Thyroid gland (tissue), 4 donors: ENCODE data around the gene KCNIP3. TPM values are rescaled to one million over a fixed set of nuclear protein-coding genes. Genes with fewer than 3 reads are reported as not detected.

Experiments
- DNase-seq, 2 donors: peaks; one replicate each; pipeline ENCODE4 v3.0.0-alpha.2; 2019
- H3K27ac ChIP-seq, 3 donors: fragments of 200-600 bp; sonication (generic); 1 replicate in 2 of 3; 2 replicates in 1 of 3; pipeline ENCODE4 v1.5.1; 2016 to 2019; ENCODE audit warnings: mild to moderate bottlenecking in 1 of 3, moderate library complexity in 1 of 3
- H3K27me3 ChIP-seq: fragments of 200-600 bp; sonication (generic); one replicate; pipeline ENCODE4 v1.5.1; 2019
- H3K36me3 ChIP-seq, 2 donors: fragments of 200-600 bp; sonication (generic); one replicate each; pipeline ENCODE4 v1.5.1; 2016 to 2019
- H3K4me1 ChIP-seq, 2 donors: fragments of 200-600 bp; sonication (generic); one replicate each; pipeline ENCODE4 v1.5.1; 2017 to 2019
- H3K4me3 ChIP-seq, 3 donors: fragments of 200-600 bp; sonication (generic); replicated peaks in 1 of 3; 1 replicate in 2 of 3; 2 replicates in 1 of 3; pipeline ENCODE4 v1.5.1; 2016; ENCODE audit warnings: mild to moderate bottlenecking in 1 of 3
- H3K9me3 ChIP-seq: fragments of 200-600 bp; sonication (generic); one replicate; pipeline ENCODE4 v1.5.1; 2017
- POLR2A ChIP-seq, 2 donors: fragments of 450-650 bp; IDR thresholded peaks; one replicate each; pipeline ENCODE4 v1.6.1; 2017; ENCODE audit warnings: antibody characterized with exemption in 2 of 2, mild to moderate bottlenecking in 2 of 2, moderate library complexity in 1 of 2
- WGBS, 2 donors: methylation state at CpG; one replicate each; pipeline ENCODE4 v1.1.5; 2017; 5-methylcytosine and 5-hydroxymethylcytosine counted together
- intact Hi-C: fragments of 100-400 bp; cut with DNase I; formaldehyde crosslinking; loops from one replicate; pipeline ENCODE4 v1.15.1; 2023
- total RNA-seq, 4 donors: library from RNA; depleted of rRNA; stranded (reverse); fragments of >200 nt; gene quantifications; one replicate each; pipeline ENCODE4 v1.2.3, GENCODE V29; 2016
- TF ChIP-seq, protein P1 (sequence below), 6 experiments: fragments of 200-600 bp in 3 of 6; fragments of 450-650 bp in 3 of 6; sonication (generic) in 3 of 6; IDR thresholded peaks; one replicate each; pipeline ENCODE4 v1.5.1; 2016 to 2019; ENCODE audit warnings: antibody characterized with exemption in 6 of 6, mild to moderate bottlenecking in 2 of 6, inconsistent platforms in 1 of 6, moderate library complexity in 1 of 6

Gene KCNIP3
- total RNA-seq = 10 to 100 TPM; 37.1 to 66.5 (median 51.1) TPM

DNA sequence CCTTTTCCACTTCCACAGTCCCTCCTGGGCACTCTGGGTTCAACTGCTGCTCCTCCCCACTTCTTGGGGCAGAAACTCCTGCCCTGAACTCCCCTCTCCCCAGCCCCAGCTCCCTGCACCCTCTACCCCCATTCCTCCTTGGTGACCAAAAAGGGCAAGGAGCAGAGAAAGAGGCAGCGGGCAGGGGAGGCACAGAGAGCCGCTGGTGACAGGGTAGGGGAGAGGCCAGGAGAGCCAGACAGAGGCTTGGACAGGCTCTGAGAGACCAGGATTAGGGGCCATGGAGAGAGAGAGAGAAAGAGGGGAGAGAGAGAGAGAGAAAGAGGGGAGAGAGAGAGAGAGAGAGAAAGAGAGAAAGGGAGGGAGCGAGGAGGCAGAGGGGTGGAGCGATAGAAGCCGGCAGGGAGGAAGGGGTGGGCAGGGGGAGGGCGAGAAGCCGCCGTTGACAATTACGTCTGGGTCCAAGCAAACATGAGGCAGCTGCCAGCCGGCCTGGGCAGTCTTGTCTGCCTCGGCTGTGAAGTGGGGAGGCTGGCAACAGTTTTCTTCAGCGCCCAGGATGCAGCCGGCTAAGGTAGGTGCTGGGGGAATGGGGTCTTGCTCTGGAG lies at the start of gene KCNIP3:
TSS of gene KCNIP3 (plus strand) at position 468 of the 608 bp plus-strand sequence. CDS start at position 560, 92 bp downstream.
- Histone ChIP-seq H3K27me3 (no peaks in the 10 kb centered on the region), H3K27ac (peak within 1 kb of the TSS; percentile 94 to 99 (median 99)), H3K4me3 (peak within 1 kb of the TSS in 2 of 3 donors; percentile 24 to 25), H3K36me3 (no peaks in the 10 kb centered on the region), H3K9me3 (no peaks in the 10 kb centered on the region), H3K4me1 (peaks cover 24 to 54% of the 10 kb centered on the region in 2 donors)
- intact Hi-C loops = no loop called here
- DNase-seq = peak; percentile 88
- WGBS, 2 donors = 3 to 6% methylated on average over 13 of the region's 13 CpGs
- TF ChIP-seq, protein P1, sequence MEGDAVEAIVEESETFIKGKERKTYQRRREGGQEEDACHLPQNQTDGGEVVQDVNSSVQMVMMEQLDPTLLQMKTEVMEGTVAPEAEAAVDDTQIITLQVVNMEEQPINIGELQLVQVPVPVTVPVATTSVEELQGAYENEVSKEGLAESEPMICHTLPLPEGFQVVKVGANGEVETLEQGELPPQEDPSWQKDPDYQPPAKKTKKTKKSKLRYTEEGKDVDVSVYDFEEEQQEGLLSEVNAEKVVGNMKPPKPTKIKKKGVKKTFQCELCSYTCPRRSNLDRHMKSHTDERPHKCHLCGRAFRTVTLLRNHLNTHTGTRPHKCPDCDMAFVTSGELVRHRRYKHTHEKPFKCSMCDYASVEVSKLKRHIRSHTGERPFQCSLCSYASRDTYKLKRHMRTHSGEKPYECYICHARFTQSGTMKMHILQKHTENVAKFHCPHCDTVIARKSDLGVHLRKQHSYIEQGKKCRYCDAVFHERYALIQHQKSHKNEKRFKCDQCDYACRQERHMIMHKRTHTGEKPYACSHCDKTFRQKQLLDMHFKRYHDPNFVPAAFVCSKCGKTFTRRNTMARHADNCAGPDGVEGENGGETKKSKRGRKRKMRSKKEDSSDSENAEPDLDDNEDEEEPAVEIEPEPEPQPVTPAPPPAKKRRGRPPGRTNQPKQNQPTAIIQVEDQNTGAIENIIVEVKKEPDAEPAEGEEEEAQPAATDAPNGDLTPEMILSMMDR (IDR thresholded peaks at IDR 0.05) = peak in 3 of 6 experiments; percentile 5 to 37 (median 37)
- TF ChIP-seq POLR2A (IDR thresholded peaks at IDR 0.05) = peak in 1 of 2 donors; percentile 91

DNA sequence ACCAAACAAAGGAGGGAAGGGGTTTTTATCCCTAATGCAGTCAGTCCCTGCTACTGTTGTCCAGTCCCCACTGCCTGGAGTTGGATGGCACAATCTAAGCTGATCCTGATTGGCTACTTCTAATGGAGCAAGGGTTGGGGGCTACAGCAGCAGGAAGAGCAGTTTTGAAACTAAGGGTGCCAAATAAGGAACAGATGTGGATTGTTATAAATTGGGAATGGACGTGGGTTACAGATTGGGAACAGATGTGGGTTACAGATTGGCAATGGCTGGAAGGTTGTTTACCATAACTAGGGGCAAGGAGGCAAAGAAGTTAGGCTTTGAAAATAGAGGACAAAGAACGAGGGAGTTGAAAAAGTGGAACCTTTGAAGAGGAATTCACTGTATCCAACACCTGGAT lies 38.9 kb upstream of the KCNIP3 start:
- intact Hi-C loops = no loop called here
- no peak for DNase-seq
- no peaks in the 10 kb centered on the region for H3K27me3 ChIP-seq
- H3K9me3 ChIP-seq = no peaks in the 10 kb centered on the region
- no peaks in the 10 kb centered on the region for H3K4me1 ChIP-seq
- no peak overlapping the region for H3K4me3 ChIP-seq
- WGBS, 2 donors = 75 to 80% methylated on average over 2 of the region's 2 CpGs
- no peaks in the 10 kb centered on the region for H3K36me3 ChIP-seq
- TF ChIP-seq, protein P1 (IDR thresholded peaks at IDR 0.05) = no peak
- no peak for TF ChIP-seq POLR2A (IDR thresholded peaks at IDR 0.05)
- no peak overlapping the region for H3K27ac ChIP-seq

DNA sequence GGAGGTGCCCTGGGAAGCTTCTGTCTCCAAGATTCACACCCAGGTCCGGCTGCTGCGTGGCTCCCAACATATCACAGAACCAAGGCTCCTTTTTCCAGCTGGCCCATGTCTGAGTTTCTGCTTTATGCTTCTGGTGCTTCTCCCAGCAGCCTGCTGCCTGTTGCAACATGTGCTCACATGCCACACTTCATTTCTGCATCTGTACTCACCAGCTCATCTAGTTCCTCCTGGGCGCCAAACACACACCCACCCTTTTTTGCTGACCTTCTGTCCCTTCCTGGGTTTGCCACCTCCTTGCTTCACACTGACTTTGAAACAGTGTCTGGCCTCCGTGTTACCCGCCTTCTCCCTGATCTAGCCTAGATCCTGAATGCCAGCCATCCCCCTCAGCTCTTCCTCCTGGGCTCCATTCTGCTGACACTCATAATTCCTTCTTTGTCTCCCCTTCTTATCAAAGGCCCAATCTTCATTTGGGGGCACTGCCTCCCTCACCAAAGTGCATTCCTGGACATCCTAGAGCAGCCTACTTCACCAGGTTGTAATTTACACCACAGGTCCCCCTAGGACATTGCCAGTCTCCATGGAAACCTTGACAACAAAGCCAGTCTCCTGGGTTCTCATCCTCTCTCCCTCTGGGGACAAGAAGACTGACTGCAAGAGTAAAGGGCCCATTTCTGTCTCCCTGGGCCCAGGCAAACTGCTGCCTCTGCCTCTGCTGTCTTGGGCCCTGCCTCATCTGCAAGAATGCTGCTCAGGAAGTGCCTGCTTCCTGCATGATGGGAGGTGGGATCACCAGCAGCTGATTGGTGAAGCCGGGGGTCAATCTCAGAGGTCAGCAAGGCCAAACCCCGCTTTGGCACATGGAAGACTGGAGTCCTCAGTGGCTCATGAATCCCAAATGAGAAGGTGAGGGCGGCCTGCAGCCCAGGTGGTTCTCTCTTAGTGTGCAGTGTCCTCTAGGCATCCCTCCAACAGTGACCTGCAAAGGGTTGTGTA lies 36.8 kb upstream of the KCNIP3 start:
- H3K27ac ChIP-seq = no peak overlapping the region
- TF ChIP-seq, protein P1 (IDR thresholded peaks at IDR 0.05) = no peak
- no peak for TF ChIP-seq POLR2A (IDR thresholded peaks at IDR 0.05)
- H3K4me3 ChIP-seq = no peak overlapping the region
- H3K36me3 ChIP-seq = no peaks in the 10 kb centered on the region
- H3K4me1 ChIP-seq = no peaks in the 10 kb centered on the region
- H3K27me3 ChIP-seq = no peaks in the 10 kb centered on the region
- no peak for DNase-seq
- 85 to 87% methylated on average over 7 of the region's 8 CpGs for WGBS, 2 donors
- intact Hi-C loops = no loop called here
- H3K9me3 ChIP-seq = no peaks in the 10 kb centered on the region

DNA sequence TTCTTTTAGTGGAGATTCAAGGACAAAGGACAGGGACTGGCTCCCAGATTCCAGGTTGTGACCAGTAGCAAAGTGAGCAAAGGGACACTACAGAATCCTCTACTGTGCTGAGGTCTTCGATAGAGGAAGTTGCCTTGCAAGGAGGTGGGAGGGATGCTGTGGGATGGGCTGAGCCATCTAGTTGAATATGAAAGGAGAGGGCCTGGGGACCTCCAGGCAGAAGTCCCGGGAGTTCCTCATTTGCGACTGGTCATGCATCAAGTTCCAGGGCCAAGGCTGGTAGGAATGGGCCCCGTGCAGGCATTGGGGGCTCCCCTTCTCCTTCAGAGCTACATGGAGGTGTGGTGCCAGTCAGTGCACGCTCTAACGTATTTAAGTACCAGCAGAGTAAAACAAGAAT lies 35.5 kb upstream of the KCNIP3 start:
- TF ChIP-seq, protein P1 (IDR thresholded peaks at IDR 0.05) = no peak
- no peak for TF ChIP-seq POLR2A (IDR thresholded peaks at IDR 0.05)
- Histone ChIP-seq H3K27me3 (no peaks in the 10 kb centered on the region), H3K9me3 (no peaks in the 10 kb centered on the region), H3K4me3 (no peak overlapping the region), H3K27ac (no peak overlapping the region), H3K4me1 (no peaks in the 10 kb centered on the region), H3K36me3 (no peaks in the 10 kb centered on the region)
- intact Hi-C loops = no loop called here
- DNase-seq = no peak
- 63 to 71% methylated on average over 6 of the region's 6 CpGs for WGBS, 2 donors
